ENCODE results near the gene PSMC3. TPM values are rescaled to one million over a fixed set of nuclear protein-coding genes. Genes with fewer than 3 reads are reported as not detected.

Gene PSMC3
- total and polyA plus RNA-seq, 2 of the 13 experiments (the other 11 are each of a cell fraction or from before 2014, with no cell fraction given): 75.8 to 214 TPM

GRCh38 chr11:47437746-47438418 is 11.6 kb upstream of the PSMC3 start (continued):
- TF ChIP-seq NFE2L1 (CRISPR knock-in tag; IDR thresholded peaks at IDR 0.05; ENCODE audit: borderline replicate concordance) (no peak), MYPOP (CRISPR knock-in tag; IDR thresholded peaks at IDR 0.05) (peak; percentile 81; the same call in 1 of the 2 replicates), ZNF10 (CRISPR knock-in tag; IDR thresholded peaks at IDR 0.05; ENCODE audit: borderline replicate concordance, low read depth) (no peak), KAT7 (CRISPR knock-in tag; IDR thresholded peaks at IDR 0.05; ENCODE audit: borderline replicate concordance) (0 out of 2 replicates have a peak, but pooled peaks have one; percentile 60), MEF2D (CRISPR knock-in tag; IDR thresholded peaks at IDR 0.05) (peak; percentile 47; the same call in 1 of the 2 replicates), GATAD2A (CRISPR knock-in tag; IDR thresholded peaks at IDR 0.05) (peak; percentile 79), ZFP37 (CRISPR knock-in tag; IDR thresholded peaks at IDR 0.05; ENCODE audit: borderline replicate concordance) (no peak), ZNF83 (CRISPR knock-in tag; IDR thresholded peaks at IDR 0.05; ENCODE audit: borderline replicate concordance) (no peak), SAFB2 (CRISPR knock-in tag; IDR thresholded peaks at IDR 0.05; ENCODE audit: borderline replicate concordance, low read depth) (no peak), CENPT (CRISPR knock-in tag; IDR thresholded peaks at IDR 0.05; ENCODE audit: low read depth) (no peak), RBAK (CRISPR knock-in tag; IDR thresholded peaks at IDR 0.05) (no peak), TEAD3 (CRISPR knock-in tag; optimal IDR thresholded peaks at IDR 0.05; ENCODE audit: borderline replicate concordance) (no peak), ZSCAN5A (CRISPR knock-in tag; IDR thresholded peaks at IDR 0.05; ENCODE audit: borderline replicate concordance) (0 out of 2 replicates have a peak, but pooled peaks have one; percentile 56), AHR (CRISPR knock-in tag; IDR thresholded peaks at IDR 0.05) (peak; percentile 25; the same call in 1 of the 2 replicates), RXRA (CRISPR knock-in tag; IDR thresholded peaks at IDR 0.05) (no peak), LRRFIP1 (CRISPR knock-in tag; conservative IDR thresholded peaks at IDR 0.05) (no peak), GATA4 (IDR thresholded peaks at IDR 0.05; ENCODE audit: borderline replicate concordance, low read depth) (peak; percentile 19; the same call in 1 of the 2 replicates), HDAC1 (CRISPR knock-in tag; IDR thresholded peaks at IDR 0.05) (peak; percentile 24), ZNF432 (CRISPR knock-in tag; IDR thresholded peaks at IDR 0.05; ENCODE audit: borderline replicate concordance) (no peak)
- TF ChIP-seq, protein P1, sequence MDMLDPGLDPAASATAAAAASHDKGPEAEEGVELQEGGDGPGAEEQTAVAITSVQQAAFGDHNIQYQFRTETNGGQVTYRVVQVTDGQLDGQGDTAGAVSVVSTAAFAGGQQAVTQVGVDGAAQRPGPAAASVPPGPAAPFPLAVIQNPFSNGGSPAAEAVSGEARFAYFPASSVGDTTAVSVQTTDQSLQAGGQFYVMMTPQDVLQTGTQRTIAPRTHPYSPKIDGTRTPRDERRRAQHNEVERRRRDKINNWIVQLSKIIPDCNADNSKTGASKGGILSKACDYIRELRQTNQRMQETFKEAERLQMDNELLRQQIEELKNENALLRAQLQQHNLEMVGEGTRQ (IDR thresholded peaks at IDR 0.05; ENCODE audit: low read depth, low read length): no peak
- TF ChIP-seq, protein P1 (CRISPR knock-in tag; IDR thresholded peaks at IDR 0.05; ENCODE audit: borderline replicate concordance): no peak
- TF ChIP-seq, protein P2, sequence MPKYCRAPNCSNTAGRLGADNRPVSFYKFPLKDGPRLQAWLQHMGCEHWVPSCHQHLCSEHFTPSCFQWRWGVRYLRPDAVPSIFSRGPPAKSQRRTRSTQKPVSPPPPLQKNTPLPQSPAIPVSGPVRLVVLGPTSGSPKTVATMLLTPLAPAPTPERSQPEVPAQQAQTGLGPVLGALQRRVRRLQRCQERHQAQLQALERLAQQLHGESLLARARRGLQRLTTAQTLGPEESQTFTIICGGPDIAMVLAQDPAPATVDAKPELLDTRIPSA (CRISPR knock-in tag; IDR thresholded peaks at IDR 0.05; ENCODE audit: borderline replicate concordance): no peak
